GM23338 (cell line): ENCODE measurements around the gene G6PC3.

ENCODE experiments used
- CREB1 ChIP-seq: fragments of 250-450 bp; sonication (Bioruptor Pico); IDR thresholded peaks from 2 replicates; pipeline ENCODE4 v1.5.0; 2020; ENCODE audit warnings: low read depth, mild to moderate bottlenecking, moderate library complexity
- CTCF ChIP-seq, 2 experiments: fragments of 200-600 bp in 1 of 2; sonication (generic) in 1 of 2; conservative IDR thresholded peaks; 2 replicates each; pipeline versions ENCODE4 v1.5.1 to v1.6.1; 2016 to 2017; ENCODE audit warnings: antibody characterized with exemption in 2 of 2, low read depth in 2 of 2, mild to moderate bottlenecking in 2 of 2, moderate library complexity in 1 of 2
- ETS1 ChIP-seq: IDR thresholded peaks from 2 replicates; pipeline ENCODE4 v1.6.1; 2016; ENCODE audit warnings: antibody characterized with exemption
- EZH2 ChIP-seq: fragments of 200-600 bp; sonication (generic); IDR thresholded peaks from one replicate; pipeline ENCODE4 v1.8.0; 2017; ENCODE audit warnings: antibody characterized with exemption, mild to moderate bottlenecking, low read depth; ENCODE audit not compliant: unreplicated experiment
- EZH2phosphoT487 ChIP-seq: fragments of 200-600 bp; sonication (generic); IDR thresholded peaks from one replicate; pipeline ENCODE4 v1.8.1; 2018; ENCODE audit warnings: antibody characterized with exemption; ENCODE audit not compliant: unreplicated experiment
- NANOG ChIP-seq: IDR thresholded peaks from 2 replicates; pipeline ENCODE4 v1.6.1; 2016; ENCODE audit warnings: antibody characterized with exemption, borderline replicate concordance
- POLR2AphosphoS5 ChIP-seq: IDR thresholded peaks from 2 replicates; pipeline ENCODE4 v1.6.1; 2016; ENCODE audit warnings: antibody characterized with exemption, low read depth
- REST ChIP-seq: IDR thresholded peaks from one replicate; pipeline ENCODE4 v1.6.1; 2018; ENCODE audit warnings: antibody characterized with exemption; ENCODE audit not compliant: unreplicated experiment
- ZNF331 ChIP-seq: fragments of 250-450 bp; sonication (Bioruptor Pico); IDR thresholded peaks from 2 replicates; pipeline ENCODE4 v1.5.0; 2020; ENCODE audit warnings: low read depth, mild to moderate bottlenecking, moderate library complexity
- ZNF462 ChIP-seq: fragments of 250-450 bp; sonication (Bioruptor Pico); IDR thresholded peaks from 2 replicates; pipeline ENCODE4 v1.5.0; 2020; ENCODE audit warnings: mild to moderate bottlenecking, moderate library complexity

GRCh38 chr17:44113868-44114840, 43.6 kb downstream of the G6PC3 start:
- TF ChIP-seq POLR2AphosphoS5 (no peak), ZNF331 (CRISPR knock-in tag) (no peak), ETS1 (no peak), CTCF (conservative IDR thresholded peaks at IDR 0.05; ENCODE audit: low read depth in 2 of 2) (no peak), CREB1 (no peak), EZH2 (no peak), EZH2phosphoT487 (no peak), REST (no peak), NANOG (no peak), ZNF462 (CRISPR knock-in tag) (no peak)
